Trophoblast cell (in vitro differentiated cells and primary cell): Measurements from ENCODE around the gene TENM3.
"Not testable (repeated sequence)": the region's sequence is repeated elsewhere in the genome, so short reads cannot be mapped to it uniquely, and the experiment has no call there.

ENCODE experiments used
- DNase-seq, 2 donors: peaks; one replicate each; pipeline ENCODE4 v3.0.0-alpha.2; 2016
- H2AFZ ChIP-seq: 2 replicates; pipeline ENCODE4 v1.6.1; 2013; ENCODE audit warnings: low read length, moderate library complexity, mild to moderate bottlenecking; ENCODE audit not compliant: insufficient read depth, poor library complexity
- H2AK5ac ChIP-seq: 2 replicates; pipeline ENCODE4 v1.6.1; 2013; ENCODE audit warnings: mild to moderate bottlenecking, low read length
- H2BK120ac ChIP-seq: 2 replicates; pipeline ENCODE4 v1.6.1; 2013; ENCODE audit warnings: low read length, mild to moderate bottlenecking, moderate library complexity; ENCODE audit not compliant: insufficient read depth, poor library complexity
- H2BK12ac ChIP-seq: 2 replicates; pipeline ENCODE4 v1.6.1; 2013; ENCODE audit warnings: mild to moderate bottlenecking, low read length, moderate library complexity
- H2BK5ac ChIP-seq: 2 replicates; pipeline ENCODE4 v1.6.1; 2013; ENCODE audit warnings: low read length, low read depth, moderate library complexity, mild to moderate bottlenecking; ENCODE audit not compliant: poor library complexity
- H3K14ac ChIP-seq: 2 replicates; pipeline ENCODE4 v1.6.1; 2013; ENCODE audit warnings: mild to moderate bottlenecking, low read length
- H3K18ac ChIP-seq: 2 replicates; pipeline ENCODE4 v1.6.1; 2013; ENCODE audit warnings: mild to moderate bottlenecking, low read length
- H3K23ac ChIP-seq: 2 replicates; pipeline ENCODE4 v1.6.1; 2013; ENCODE audit warnings: low read length
- H3K27ac ChIP-seq: 2 replicates; pipeline ENCODE4 v1.5.1; 2013; ENCODE audit warnings: low read depth, mild to moderate bottlenecking, inconsistent platforms, low read length, moderate library complexity
- H3K27me3 ChIP-seq: 2 replicates; pipeline ENCODE4 v1.6.1; 2013; ENCODE audit warnings: inconsistent platforms, mild to moderate bottlenecking, low read length, moderate library complexity; ENCODE audit not compliant: insufficient read depth
- H3K36me3 ChIP-seq, 2 experiments: 1 replicate in 1 of 2; 2 replicates in 1 of 2; pipeline ENCODE4 v1.6.1; 2013; ENCODE audit warnings: low read length in 2 of 2, mild to moderate bottlenecking in 2 of 2, moderate library complexity in 1 of 2; ENCODE audit not compliant: insufficient read depth in 2 of 2, control insufficient read depth in 1 of 2
- H3K4ac ChIP-seq: 2 replicates; pipeline ENCODE4 v1.6.1; 2013; ENCODE audit warnings: low read depth, mild to moderate bottlenecking, low read length, moderate library complexity
- H3K4me1 ChIP-seq, 2 experiments: 1 replicate in 1 of 2; 2 replicates in 1 of 2; pipeline ENCODE4 v1.6.1; 2013; ENCODE audit warnings: low read length in 2 of 2, mild to moderate bottlenecking in 2 of 2, moderate library complexity in 1 of 2; ENCODE audit not compliant: insufficient read depth in 2 of 2, control insufficient read depth in 1 of 2
- H3K4me2 ChIP-seq: 2 replicates; pipeline ENCODE4 v1.6.1; 2013; ENCODE audit warnings: inconsistent platforms, mild to moderate bottlenecking, low read length, moderate library complexity
- H3K4me3 ChIP-seq: 2 replicates; pipeline ENCODE4 v1.5.1; 2013; ENCODE audit warnings: mild to moderate bottlenecking, low read depth, low read length, inconsistent platforms
- H3K79me1 ChIP-seq: one replicate; pipeline ENCODE4 v1.6.1; 2013; ENCODE audit warnings: low read length
- H3K79me2 ChIP-seq: 2 replicates; pipeline ENCODE4 v1.6.1; 2013; ENCODE audit warnings: low read length, mild to moderate bottlenecking; ENCODE audit not compliant: control insufficient read depth, insufficient read depth, poor library complexity
- H3K9ac ChIP-seq: 2 replicates; pipeline ENCODE4 v1.6.1; 2013; ENCODE audit warnings: mild to moderate bottlenecking, low read length
- H3K9me3 ChIP-seq: 2 replicates; pipeline ENCODE4 v1.6.1; 2013; ENCODE audit warnings: low read depth, mild to moderate bottlenecking, control low read depth, inconsistent platforms, low read length; ENCODE audit not compliant: insufficient read depth
- H4K12ac ChIP-seq: 2 replicates; pipeline ENCODE4 v1.6.1; 2013; ENCODE audit warnings: low read depth, mild to moderate bottlenecking, low read length, moderate library complexity
- H4K8ac ChIP-seq: 2 replicates; pipeline ENCODE4 v1.6.1; 2013; ENCODE audit warnings: low read depth, mild to moderate bottlenecking, low read length, moderate library complexity
- H4K91ac ChIP-seq: one replicate; pipeline ENCODE4 v1.6.1; 2013; ENCODE audit warnings: low read depth, mild to moderate bottlenecking, low read length, moderate library complexity
- WGBS: extraction: QIAGEN DNeasy Blood & Tissue Kit; methylation state at CpG from one replicate; pipeline ENCODE4 v1.1.7; 2013; ENCODE audit warnings: missing lambda C conversion rate; ENCODE audit not compliant: insufficient read length, insufficient coverage; ENCODE audit errors: extremely low coverage; 5-methylcytosine and 5-hydroxymethylcytosine counted together

The TENM3 gene

GRCh38 chr4:182236186-182236585 lies 7.0 kb upstream of the TENM3 start:
- H3K27ac ChIP-seq = no peak overlapping the region
- no peak overlapping the region for H3K4ac ChIP-seq
- H4K12ac ChIP-seq = no peak overlapping the region
- H3K9ac ChIP-seq = no peak overlapping the region
- H4K8ac ChIP-seq = no peak overlapping the region
- no peak overlapping the region for H2BK5ac ChIP-seq
- no peak overlapping the region for H2AK5ac ChIP-seq
- H3K14ac ChIP-seq = no peak overlapping the region
- no peaks in the 10 kb centered on the region for H3K27me3 ChIP-seq
- no peak overlapping the region for H3K4me3 ChIP-seq
- H3K23ac ChIP-seq = no peak overlapping the region
- peaks cover 41% of the 10 kb centered on the region for H3K79me1 ChIP-seq
- H2AFZ ChIP-seq = no peak overlapping the region
- H2BK12ac ChIP-seq = no peak overlapping the region
- DNase-seq = no peak
- H3K18ac ChIP-seq = no peak overlapping the region
- no peak overlapping the region for H4K91ac ChIP-seq
- peaks cover 4% of the 10 kb centered on the region in 2 experiments for H3K36me3 ChIP-seq
- 100% methylated on average over 1 of the region's 2 CpGs for WGBS
- peaks cover 10% of the 10 kb centered on the region for H3K79me2 ChIP-seq
- no peaks in the 10 kb centered on the region for H3K9me3 ChIP-seq
- H3K4me2 ChIP-seq = no peak overlapping the region
- no peak overlapping the region for H2BK120ac ChIP-seq
- peaks cover 24 to 38% of the 10 kb centered on the region in 2 experiments for H3K4me1 ChIP-seq

GRCh38 chr4:182237010-182237409 lies 6.2 kb upstream of the TENM3 start:
- Histone ChIP-seq H2BK12ac (peak overlapping the region; percentile 97), H3K4me1 (peaks cover 20 to 33% of the 10 kb centered on the region in 2 experiments), H3K4ac (peak overlapping the region; percentile 77), H2AK5ac (peak overlapping the region; percentile 77), H2BK5ac (peak overlapping the region; percentile 55), H3K18ac (peak overlapping the region; percentile 93), H3K79me1 (peaks cover 43% of the 10 kb centered on the region), H2BK120ac (peak overlapping the region; percentile 75), H4K91ac (peak overlapping the region; percentile 71), H4K12ac (peak overlapping the region; percentile 56)
- H3K9ac ChIP-seq, H3K14ac ChIP-seq, H3K79me2 ChIP-seq, H3K27me3 ChIP-seq, H3K4me3 ChIP-seq, H4K8ac ChIP-seq, H3K23ac ChIP-seq, H3K27ac ChIP-seq, H3K36me3 ChIP-seq, DNase-seq, H3K4me2 ChIP-seq, H2AFZ ChIP-seq, H3K9me3 ChIP-seq: not testable (repeated sequence)
- WGBS = no CpG with 5 or more reads among the region's 6 CpGs

DNA sequence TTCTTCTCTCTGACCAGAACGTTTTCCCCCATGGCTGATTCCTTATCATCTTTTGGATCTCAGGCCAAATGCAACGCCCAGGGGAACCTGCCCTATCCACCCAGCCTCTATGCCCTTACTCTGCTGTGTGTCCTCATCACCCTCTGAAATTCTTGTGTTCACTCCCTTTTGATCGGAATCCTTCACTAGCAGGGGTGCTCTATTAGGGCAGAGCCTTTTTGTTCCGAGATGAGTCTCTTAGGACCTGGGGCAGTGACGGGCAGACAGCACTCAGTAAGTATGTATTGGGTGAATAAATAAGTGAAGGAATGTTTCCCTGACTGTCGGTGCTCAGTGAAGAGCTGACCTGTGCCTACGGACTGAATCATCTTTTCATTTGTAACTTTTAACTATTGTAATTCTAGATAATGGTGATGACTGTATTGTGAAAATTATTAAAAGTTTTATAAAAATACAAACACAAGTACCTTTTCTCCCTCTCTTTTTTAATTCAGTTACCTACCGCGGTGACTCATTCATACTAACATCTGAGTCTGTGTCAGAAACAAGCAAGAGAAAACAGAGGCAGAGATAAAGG lies 4.8 kb upstream of the TENM3 start:
- Histone ChIP-seq H2BK120ac (peak overlapping the region; percentile 73), H3K9ac (no peak overlapping the region), H3K4ac (no peak overlapping the region), H4K8ac (peak overlapping the region; percentile 31), H3K23ac (no peak overlapping the region), H3K14ac (no peak overlapping the region), H3K79me1 (peaks cover 48% of the 10 kb centered on the region), H3K18ac (no peak overlapping the region), H3K4me1 (peaks cover 24 to 34% of the 10 kb centered on the region in 2 experiments), H3K79me2 (peaks cover 10% of the 10 kb centered on the region), H3K9me3 (no peaks in the 10 kb centered on the region), H4K12ac (no peak overlapping the region), H2AK5ac (no peak overlapping the region), H3K36me3 (peaks cover 2 to 4% of the 10 kb centered on the region in 2 experiments), H4K91ac (no peak overlapping the region), H3K4me2 (peak overlapping the region; percentile 1), H2BK5ac (peak overlapping the region; percentile 26), H3K4me3 (no peak overlapping the region), H3K27me3 (no peaks in the 10 kb centered on the region), H3K27ac (peak overlapping the region; percentile 94), H2AFZ (no peak overlapping the region), H2BK12ac (no peak overlapping the region)
- WGBS = no CpG with 5 or more reads among the region's 9 CpGs
- peak; percentile 91 to 92 for DNase-seq

DNA sequence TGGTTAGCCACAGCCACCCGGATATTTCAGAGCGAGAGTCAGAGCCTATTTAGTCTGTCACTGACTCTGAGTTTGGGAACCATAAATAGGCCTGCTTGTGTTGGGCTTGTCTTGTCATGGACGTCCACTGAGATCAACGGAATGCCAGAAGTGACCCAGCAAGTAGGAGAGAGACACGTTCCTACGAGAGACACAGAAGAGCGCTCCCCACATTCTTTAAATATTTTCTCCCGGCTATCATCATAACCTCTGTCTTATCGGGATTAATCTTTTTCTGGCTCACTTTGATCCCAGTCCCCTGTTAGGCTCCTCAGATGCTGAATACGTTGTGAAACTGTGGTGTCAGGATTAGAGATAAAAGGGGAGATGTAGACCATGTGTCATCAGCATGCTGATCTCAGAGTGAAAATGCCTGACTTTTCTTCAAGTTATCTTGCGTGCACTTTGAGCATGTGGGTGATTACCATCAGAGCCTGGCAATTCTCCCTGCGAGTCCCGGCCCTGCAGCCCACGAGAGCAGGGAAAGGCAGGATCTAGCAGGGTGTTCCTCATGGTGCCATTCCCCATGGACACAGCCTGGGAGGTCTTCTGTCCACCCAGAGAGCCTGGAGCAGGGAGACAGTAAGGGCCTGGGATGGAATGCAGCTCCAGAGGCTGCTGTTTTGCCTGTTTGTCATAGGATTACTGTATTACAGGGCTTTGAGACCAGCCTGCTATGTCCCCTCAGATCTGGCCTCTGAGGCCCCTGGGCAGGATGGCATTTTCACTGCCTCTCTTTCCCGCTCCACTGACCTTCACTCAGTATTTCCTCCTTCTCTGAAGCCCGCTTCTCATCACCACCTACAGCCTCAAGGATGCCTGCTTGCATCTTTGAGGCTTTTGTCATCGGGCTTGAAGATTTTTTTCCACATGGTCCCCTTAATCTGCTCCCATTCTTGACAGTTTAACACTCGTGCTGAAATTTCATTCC lies 2.8 kb upstream of the TENM3 start:
- peak overlapping the region; percentile 65 for H3K14ac ChIP-seq
- no peak overlapping the region for H3K9ac ChIP-seq
- peaks cover 11% of the 10 kb centered on the region for H3K79me2 ChIP-seq
- WGBS = no CpG with 5 or more reads among the region's 18 CpGs
- H3K36me3 ChIP-seq = peaks cover under 1 to 3% of the 10 kb centered on the region in 2 experiments
- H2AFZ ChIP-seq = no peak overlapping the region
- H2BK12ac ChIP-seq = peak overlapping the region; percentile 69
- H3K4me3 ChIP-seq = no peak overlapping the region
- H4K8ac ChIP-seq = peak overlapping the region; percentile 82
- H3K9me3 ChIP-seq = no peaks in the 10 kb centered on the region
- peak overlapping the region; percentile 98 for H3K27ac ChIP-seq
- no peak overlapping the region for H3K23ac ChIP-seq
- no peaks in the 10 kb centered on the region for H3K27me3 ChIP-seq
- peak overlapping the region; percentile 96 for H4K91ac ChIP-seq
- H4K12ac ChIP-seq = peak overlapping the region; percentile 12
- peak overlapping the region; percentile 97 for H2BK120ac ChIP-seq
- peak overlapping the region; percentile 91 for H3K18ac ChIP-seq
- peak; percentile 85 to 96 for DNase-seq
- peak overlapping the region; percentile 93 for H3K4ac ChIP-seq
- peak overlapping the region; percentile 71 for H2AK5ac ChIP-seq
- H3K4me2 ChIP-seq = peak overlapping the region; percentile 0
- peak overlapping the region; percentile 91 for H2BK5ac ChIP-seq
- peaks cover 17 to 27% of the 10 kb centered on the region in 2 experiments for H3K4me1 ChIP-seq
- peaks cover 47% of the 10 kb centered on the region for H3K79me1 ChIP-seq
